ENCODE results near the gene COA5.

Gene COA5

DNA sequence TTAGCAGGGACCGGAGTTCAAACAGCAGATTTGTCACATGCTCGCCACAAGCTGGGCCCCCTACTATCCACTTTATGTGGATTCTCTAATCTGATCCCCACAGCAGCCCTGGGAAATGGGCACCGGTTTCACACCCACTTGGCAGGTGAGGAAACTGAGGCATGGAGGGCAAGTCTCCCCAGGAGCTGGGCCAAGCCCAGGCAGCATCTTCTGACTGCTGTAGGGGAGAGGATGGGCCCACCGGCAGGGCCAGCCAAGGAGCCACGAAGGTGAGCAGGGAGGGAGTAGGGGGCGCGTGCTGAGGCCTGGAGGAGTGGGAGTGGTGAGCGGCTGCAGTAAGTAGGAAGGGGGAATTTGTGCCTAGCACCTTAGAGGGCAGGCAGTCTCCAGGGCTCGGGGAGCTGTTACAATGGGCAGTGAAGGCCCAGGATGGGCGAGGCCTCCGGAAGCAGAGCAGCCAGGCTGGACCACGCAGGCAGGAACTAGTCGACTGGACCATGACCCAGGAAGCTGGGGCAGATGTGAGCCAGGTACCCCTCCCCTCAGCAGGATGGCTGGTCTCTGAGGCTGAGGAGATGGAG is 37.1 kb downstream of the COA5 start:
- no peak for DNase-seq

DNA sequence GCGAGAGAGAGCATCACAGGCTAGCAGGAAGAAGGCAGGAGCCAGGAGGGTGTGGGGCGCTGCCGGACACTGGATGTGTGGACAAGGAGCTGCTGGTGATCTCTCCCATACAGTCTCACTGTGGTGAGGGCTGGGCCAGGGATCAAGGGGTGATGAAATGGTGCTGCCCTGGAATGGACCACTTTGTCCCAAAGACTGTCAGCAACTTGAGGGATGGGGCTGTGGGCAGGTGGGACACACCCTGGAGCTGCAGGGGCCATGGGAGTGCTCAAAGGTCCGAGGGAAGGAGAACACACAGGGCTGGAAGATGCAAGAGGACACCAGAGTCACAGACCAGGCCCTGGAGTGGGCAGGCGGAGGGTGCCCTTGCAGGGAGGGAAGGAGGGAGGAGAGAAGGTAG is 38.0 kb downstream of the COA5 start:
- DNase-seq: no peak

DNA sequence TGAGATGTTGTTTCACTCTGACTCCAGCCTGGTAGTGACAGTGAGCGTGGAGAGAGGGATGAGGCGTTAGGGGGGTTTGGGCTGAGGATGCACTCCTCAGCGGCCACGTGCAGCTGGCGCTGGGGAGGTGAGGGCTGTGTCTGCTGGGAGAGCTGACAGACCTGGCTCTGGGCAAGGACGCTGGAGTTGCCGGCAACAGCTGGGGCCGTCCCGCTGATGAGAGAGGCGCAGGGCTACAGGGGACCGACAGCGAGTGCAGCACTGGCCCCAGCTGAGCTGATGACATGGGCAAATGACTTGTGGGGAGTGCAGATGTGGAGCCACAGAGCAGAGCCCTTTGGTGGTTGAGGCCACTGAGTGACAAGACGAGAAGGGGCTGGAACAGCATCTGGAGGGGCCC is 38.4 kb downstream of the COA5 start:
- DNase-seq: no peak

DNA sequence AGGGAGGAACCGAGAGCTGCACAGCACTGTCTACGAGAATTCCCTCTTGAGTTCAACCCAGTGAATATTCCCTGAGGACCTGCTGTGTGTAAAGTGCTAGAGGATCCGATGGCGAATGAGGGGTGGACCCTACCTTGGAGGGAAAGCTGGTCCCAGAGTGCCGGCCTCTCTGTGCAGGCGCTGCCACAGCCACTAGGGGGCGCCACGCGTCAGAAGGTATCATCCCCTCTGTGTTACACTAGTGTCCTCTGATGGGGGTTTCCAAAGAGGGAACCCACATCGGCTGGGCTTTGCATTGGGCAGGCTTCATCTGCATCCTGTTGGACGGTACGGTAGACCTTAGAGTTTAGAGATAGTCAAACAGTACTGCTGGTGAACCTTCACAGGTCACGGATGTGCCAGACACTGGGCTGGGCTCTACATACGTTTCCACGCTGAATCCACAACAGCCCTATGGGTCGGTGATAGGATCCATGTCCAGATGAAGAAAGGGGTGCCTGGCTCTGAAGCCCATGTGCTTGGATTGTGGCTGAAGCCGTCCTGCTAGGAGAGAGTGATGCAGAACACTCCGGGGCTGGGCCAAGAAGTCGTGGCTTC is 39.0 kb downstream of the COA5 start:
- peak; percentile 70 for DNase-seq

DNA sequence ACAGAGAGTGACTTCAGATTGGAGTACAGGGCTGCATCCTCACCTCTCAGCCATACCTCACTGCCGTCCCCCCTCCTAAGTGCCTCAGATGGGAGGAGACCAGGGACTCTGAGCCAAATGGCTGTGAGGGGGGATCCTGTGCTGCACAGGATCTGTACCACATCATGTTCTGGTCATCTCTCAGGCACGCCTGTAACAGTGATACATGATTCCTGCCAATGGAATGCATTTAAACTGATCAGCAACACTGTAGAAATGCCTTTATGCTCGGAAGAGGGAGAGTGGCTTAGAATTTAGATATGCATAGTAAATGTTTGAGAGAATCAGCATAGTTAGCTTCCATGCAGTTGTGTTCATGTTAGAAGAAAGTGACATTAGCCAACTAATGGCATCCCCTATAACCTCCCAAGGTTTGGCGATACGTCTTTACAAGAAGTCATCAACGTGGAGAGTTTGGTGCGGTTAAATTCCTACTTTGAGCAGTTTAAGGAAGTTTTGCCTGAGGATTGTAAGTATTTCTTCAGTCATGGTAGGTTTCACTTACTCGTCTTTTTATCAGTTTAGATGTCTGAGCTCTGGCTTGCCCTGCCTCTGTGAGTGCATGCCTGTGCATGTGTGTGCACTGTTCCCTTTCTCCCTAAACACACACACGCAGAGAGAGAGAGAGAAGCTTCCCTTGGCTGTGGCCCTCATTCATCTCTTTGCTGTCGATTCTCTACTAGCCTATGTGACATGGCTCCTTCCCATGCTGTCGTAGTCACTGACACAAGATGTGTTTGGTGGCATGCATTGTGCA is 40.0 kb downstream of the COA5 start:
- no peak for DNase-seq

DNA sequence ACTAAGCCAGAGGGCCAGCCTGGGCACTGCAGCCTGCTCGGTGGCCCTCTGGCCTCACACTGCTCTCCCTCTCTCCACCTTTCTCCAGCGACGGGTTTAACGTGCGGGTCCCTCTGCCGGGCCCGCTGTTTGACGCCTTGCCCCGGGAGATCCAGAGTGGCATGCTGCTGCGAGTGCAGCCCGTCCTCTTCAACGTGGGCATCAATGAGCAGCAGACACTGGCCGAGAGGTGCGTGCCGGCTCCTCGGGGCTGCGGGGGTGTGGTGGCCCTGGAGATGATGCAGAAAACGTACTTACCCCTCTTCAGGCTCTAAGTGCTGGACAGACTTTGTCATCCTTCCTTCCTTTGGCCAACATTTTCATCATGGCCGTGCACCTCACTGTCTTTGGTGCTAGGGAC is 42.4 kb downstream of the COA5 start:
- DNase-seq: no peak

DNA sequence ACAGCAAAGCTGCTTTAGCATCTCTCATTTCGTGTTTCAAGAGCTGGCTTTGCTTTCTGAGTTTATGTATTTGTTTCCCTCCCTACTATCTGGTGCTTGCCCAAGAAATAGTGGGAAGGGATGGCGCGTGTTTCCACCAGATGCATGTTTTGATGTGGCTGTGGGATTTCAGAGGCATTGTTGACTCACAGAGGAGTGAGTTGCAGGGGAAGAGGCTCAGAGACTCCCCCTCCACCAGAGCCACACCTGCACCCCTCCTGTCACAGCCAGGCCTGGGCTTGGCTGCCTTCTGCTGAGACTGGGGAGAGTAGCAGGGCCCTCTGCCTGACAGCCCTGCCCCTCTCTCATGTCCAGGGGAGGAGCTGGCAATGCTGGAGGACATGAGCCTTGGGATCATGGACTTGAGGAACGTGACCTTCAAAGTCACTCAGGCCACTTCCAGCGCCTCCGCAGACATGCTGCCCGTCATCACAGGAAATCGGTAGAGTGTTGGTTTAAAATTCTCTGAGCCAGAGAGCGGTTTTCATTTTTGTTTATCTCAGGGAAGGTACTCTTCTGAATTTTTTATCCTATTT is 42.9 kb downstream of the COA5 start:
- DNase-seq: no peak

DNA sequence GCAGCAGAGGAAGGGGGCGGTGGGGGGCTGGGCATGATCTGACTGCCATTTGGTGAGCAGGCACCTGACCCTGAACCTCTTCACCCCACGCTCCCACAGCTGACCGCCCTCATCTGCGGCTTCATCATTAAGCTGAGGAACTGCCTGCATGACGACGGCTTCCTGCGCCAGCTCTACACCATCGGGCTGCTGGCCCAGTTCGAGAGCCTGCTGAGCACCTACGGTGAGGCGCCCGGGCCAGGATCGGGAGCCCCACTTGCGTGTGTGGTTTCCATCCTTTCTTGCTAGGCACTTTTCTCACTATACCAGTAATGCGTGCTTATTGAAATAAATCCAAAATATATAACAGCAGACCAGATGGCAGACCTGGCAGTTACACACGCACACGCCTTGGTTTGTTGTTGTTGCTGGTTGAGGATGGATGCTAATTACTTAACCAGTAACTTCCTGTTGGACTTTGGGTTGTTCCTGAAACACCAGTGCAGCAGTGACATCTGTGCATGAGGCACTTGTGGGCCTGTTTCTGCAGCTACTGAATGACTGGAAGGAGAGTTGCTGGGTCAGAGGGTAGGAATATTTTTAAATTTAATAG is 43.7 kb downstream of the COA5 start:
- no peak for DNase-seq

DNA sequence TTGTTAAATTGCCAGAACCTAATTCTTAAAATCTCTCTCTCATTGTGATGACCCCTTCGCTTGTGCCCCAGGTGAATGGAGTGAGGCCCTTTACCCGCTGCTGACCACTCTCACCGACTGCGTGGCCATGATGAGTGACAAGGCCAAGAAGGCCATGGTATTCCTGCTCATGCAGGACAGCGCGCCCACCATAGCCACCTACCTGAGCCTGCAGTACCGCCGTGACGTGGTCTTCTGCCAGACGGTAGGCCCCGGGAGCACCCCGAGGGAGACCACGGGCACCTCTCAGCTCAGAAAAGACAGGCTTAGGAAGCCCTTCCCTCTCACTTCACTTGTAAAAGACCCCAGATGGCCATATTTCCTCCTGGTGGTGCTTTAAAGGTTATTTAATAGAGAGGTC is 44.9 kb downstream of the COA5 start:
- DNase-seq: no peak

DNA sequence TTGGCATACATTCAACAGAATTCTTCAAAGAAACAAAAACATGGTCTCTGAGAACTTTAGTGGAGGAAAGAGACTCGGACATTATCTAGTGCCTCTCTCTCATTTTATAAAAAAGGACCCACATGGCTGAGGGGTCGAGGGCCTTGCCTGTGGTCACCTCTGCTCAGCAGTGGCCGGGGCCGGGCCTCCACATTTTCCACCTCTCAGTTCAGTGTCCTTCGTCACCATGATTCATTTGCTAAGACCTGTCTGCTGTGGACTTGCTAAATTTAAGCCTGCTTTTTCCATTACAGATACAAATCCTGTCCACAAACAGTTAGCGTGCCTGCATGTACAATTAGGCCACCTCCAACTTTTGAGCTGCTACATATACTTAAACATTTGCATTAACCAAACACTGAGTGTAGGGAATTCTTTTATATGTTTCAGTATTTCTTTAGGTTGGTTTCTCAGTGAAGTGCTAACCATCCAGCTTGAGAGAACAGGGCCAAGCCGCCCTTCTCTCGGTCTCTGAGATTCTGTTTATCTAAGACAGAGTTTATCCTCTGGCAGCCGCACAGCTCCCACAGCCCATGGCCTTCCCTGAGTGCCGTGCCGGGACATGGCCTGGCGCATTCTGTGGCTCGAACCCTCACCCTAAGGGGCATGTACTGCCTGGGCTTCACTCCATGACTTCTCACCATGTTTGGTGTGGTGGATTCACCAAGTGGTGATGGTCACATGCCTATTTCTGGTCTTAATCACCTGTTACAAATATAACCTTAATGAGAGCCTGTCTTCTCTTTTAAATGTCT is 46.2 kb downstream of the COA5 start:
- no peak for DNase-seq

DNA sequence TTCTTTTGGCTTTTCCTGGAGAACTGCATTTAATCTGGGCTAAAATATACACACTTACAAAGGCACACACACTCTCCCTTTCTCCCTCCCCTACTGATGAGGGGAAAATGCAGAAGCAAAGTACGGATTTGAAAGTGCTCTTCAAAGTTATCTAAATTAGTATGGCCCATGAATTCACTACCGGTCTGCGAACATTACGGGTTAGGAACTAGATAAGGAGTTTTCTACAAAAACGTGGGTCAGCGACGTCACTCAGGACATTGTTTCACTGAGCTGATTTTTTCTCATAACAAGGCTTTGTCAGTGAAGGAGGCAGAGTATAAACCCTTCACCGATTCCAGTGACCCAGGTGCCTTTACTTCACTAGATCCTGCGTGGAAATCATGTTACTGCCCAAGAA is 47.3 kb downstream of the COA5 start:
- DNase-seq: no peak

DNA sequence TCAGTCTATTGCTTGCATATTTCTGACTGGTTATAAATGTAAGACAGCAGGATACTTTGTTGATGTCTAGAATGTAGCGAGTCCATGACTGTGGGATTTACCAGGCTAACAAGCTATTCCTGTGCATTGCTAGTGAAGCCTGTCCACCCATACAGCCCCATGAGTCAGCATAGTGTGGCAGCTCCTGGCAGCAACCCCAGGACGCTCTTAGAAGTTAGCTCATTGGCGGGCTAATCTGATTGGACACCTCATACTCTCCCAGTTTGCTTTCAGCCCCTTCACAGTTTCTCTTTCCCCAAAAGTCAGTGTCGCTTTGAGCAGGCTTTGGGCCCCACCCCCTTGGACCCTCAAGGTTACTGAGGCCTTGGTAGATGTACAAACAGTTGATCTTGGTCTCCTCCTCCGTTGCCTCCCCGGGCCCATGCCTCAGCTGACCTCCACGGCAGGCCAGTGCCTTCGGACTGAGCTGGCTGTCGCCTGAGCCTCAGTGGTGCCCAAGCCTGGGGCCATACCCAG is 48.0 kb downstream of the COA5 start:
- no peak for DNase-seq

DNA sequence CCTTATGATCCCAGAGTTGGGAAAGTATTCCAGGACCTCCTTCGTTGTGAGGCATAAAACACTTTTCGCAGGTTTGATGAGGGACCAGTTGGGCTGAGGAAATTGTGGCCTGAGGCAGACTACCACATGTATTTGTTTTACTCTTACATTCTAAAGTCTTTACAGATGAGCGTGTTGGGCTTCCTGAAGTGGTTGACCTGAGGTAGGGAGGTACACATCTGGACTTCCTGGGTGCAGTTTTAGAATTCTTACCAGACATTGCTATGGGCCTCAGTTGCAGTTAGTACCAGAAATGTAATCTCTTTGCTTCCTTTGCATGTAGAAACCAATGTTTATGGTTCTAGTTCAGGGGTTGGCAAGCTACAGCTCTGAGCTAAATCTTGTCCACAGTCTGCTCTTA is 48.7 kb downstream of the COA5 start:
- no peak for DNase-seq

DNA sequence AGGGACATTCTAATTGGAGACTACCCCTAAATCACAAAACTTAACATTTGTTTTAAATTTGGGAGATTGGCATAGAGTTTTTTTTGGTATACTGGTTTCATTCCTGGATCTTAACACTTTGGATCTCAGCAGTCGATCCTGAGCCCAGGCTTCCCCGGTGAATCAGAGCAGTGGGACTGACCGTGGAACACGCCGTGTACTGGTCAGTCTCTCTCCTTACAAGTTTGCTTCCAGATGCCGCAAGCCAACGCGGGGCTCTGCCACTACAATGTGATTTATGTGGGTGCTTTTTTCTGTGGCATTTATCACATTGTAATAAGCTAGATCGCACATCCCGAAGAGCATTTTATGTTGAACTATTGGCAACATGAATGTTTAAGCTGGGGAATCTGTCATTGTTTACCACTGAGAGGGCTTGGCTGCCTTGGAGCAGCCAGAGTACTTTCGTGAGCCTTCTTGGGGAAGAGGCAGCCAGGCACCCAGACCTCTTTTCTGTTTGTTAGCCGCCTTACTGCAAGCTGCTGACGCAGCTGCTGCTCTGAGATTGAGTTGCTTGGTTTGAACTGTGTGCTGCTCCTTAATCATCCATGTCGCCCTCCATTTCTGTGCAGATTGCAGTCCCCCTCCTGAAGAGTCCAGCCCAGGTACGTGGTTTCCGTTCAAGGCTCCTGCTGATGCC is 49.3 kb downstream of the COA5 start:
- no peak for DNase-seq

DNA sequence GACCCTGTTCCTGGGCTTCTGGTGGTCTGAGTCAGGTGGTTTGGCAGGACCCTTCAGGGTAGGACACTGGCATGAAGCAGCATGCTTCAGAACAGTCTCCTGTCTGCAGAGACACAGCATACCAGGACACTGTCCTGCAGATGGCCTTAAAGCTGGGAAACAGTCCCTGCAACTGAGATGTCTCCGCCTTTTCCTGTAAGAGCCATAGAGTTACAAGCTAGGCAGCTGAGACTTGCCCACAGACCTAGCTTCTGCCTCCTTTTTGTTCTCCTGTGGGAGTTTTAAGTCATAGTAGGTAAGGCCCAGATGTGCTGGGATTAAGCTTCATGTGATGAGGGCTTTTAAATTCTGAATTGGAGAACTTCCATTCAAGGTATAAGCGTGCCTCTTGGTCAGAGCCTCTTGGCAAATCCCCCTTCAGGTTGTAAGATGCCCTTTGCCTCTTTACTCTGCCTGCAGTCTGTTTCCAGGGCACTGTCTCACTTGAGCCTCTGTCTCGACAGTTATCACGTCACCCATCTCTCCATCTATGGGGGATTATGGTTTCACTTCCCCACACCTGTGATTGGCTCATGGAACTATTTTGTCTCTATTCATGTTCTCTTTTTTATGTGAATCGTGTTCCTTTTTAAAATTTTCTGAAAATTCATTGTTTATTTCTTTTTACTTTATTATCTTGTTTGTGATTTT is 51.8 kb downstream of the COA5 start:
- DNase-seq: no peak

DNA sequence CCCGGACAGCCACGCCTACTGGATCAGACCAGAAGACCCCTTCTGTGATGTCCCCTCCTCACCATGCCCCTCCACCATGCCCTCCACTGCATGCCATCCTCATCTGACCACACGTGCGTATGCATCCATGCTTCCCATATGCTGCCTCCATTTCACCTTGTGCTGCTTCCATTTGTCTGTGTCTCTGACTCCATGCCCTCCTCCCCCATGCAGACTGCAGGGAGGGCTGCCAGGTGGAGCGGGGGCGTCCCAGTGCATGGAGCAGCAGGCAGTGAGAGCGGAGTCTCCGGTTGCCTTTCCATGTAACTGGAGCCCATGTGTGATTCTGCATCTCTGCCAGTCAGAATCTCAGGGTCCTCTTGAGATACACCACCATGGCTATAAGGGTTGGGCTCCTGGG is 52.6 kb downstream of the COA5 start:
- DNase-seq: no peak

DNA sequence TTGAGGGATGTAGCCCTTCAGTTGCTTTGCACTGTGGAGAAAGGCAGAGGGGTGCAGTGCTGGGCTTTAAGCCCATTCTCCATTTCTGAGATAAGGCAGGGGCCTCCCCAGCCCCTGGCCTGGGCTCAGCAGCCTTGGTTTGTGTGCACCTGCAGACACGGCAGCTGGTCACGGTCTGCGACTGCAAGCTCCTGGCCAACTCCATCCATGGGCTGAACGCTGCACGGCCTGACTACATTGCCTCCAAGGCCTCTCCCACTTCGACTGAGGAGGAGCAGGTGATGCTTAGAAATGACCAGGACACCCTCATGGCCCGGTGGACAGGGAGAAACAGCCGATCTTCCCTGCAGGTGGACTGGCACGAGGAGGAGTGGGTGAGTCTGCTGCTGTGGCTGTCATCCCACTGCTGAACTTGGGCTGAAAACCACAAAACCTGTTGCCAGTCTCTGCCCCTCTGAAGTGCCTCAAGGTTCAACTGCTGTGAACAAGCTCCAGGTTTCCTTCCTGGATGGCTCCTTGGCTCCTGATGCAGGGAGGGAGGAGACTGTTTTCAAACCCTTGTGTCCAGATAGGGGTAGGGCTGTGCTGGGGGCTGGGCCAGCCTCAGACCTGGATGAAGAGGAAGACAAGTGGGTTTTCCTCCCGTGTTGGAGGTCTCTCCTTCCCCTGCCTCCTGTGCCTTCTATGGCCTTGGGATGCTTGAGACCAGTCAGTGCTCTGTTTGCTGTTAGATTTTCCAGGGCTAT is 54.0 kb downstream of the COA5 start:
- DNase-seq: no peak

DNA sequence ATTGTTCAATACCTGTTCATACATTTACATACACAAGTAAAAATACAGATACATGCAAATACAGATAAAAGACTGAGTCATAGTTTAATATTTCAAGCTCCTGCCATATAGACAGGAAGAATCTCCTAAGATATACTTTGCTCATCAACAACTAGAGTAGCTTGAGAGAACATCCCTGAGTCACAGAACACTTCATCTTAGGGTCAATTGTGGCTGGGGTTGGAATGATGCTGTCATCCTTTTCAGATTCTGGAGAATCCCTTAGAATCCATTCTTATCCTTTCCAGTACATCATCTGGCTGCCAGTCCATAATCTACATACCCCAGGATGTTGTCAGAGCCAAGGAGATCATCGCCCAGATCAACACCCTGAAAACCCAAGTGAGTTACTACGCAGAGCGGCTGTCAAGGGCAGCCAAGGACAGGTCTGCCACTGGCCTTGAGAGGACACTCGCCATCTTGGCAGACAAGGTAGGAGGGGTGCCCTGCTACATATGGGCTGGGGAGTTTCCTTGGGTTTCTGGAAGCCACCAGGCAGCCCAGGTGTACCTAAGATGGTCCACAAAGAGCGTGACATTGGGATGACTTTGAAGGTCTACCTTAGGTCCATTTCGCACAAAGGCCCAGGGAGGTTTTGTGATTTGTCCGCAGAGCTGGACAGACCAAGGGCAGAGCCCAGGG is 55.7 kb downstream of the COA5 start:
- no peak for DNase-seq

DNA sequence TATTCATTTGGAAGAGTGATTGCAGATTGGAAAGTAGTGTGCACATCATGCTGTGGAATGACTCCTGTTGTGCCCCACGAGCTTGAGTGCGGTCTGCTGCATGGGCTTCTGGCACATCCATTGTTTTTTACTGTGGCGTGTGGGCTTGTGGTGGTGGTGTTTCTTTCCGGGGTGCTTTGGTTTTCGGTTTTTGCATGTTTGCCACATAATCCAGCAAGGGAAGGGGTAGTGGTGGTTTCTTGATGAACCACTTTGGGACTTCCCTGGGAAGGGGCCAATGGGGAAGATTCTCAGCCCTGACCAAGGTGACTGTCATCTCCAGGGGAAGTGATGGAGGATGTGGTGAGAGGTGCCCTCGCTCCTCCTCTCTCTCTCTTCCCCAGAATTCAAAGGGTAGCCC is 57.0 kb downstream of the COA5 start:
- no peak for DNase-seq

DNA sequence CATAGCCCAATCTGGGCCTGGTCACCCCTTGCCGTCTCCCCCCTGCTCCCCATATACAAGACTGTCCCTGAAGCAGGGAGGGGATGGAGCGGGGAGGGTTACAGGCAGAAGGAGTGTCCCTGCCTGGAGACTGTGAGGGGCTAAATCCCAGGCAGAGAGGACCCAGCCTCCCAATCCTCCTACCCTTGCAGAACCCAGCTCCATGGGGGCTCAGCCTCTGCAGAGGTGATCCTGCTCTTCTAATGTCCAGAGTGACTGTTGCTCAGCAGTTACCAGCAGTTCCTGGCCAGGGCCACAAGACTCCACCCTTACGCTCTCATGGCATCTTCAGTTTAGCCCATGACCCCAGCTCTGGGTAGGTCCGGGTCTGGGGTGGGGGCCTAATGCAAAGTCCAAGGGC is 58.1 kb downstream of the COA5 start:
- no peak for DNase-seq
